Measurements from ENCODE around the gene RAB10. TPM values are rescaled to one million over a fixed set of nuclear protein-coding genes. Genes with fewer than 3 reads are reported as not detected.

Gene RAB10
- total and polyA plus RNA-seq, 2 experiments from 2014 or later, result 102 to 143 TPM

- H3K4me3 Mint-ChIP-seq, result peak overlapping the region; percentile 44
Observed at GRCh38 chr2:26067980-26068507, 34.2 kb downstream of the RAB10 start.

More at GRCh38 chr2:26067980-26068507, 34.2 kb downstream of the RAB10 start:
- Histone ChIP-seq H3F3A (replicated peaks; ENCODE audit: low read depth) (0 out of 2 replicates have a peak, but pooled peaks cover 5% of the 10 kb centered on the region), H3K4me1 (ENCODE audit: insufficient read depth) (peaks cover 25% of the 10 kb centered on the region), H3K79me2 (replicated peaks; ENCODE audit: insufficient read depth) (peaks cover 100% of the 10 kb centered on the region), H3K36me3 (ENCODE audit: insufficient read depth) (no peaks in the 10 kb centered on the region), H3K4me2 (peak overlapping the region; percentile 37), H3K27me3 (ENCODE audit: insufficient read depth) (no peaks in the 10 kb centered on the region), H2AFZ (no peak overlapping the region), H3K4me3 (no peak overlapping the region), H3K9me2 (ENCODE audit: insufficient read depth) (no peaks in the 10 kb centered on the region), H4K20me1 (replicated peaks; ENCODE audit: insufficient read depth) (peaks cover 3% of the 10 kb centered on the region), H3K27ac (ENCODE audit: low read depth) (peak overlapping the region; percentile 51; the same call in 1 of the 2 replicates)
- no peak for TF ChIP-seq POLR2AphosphoS5 (IDR thresholded peaks at IDR 0.05; ENCODE audit: low read depth)
- no peak for TF ChIP-seq CREB1 (CRISPR knock-in tag; IDR thresholded peaks at IDR 0.05; ENCODE audit: low read depth)
- TF ChIP-seq ZNF114 (CRISPR knock-in tag; IDR thresholded peaks at IDR 0.05), result no peak
- TF ChIP-seq JUNB (IDR thresholded peaks at IDR 0.05; ENCODE audit: unreplicated experiment), result no peak
- no peak for TF ChIP-seq CTCF (conservative IDR thresholded peaks at IDR 0.05; ENCODE audit: low read depth in 2 of 2)
- TF ChIP-seq EZH2phosphoT487 (IDR thresholded peaks at IDR 0.05; ENCODE audit: unreplicated experiment), result no peak
- TF ChIP-seq ETS1 (IDR thresholded peaks at IDR 0.05), result no peak
- TF ChIP-seq ZNF331 (CRISPR knock-in tag; IDR thresholded peaks at IDR 0.05; ENCODE audit: low read depth), result no peak
- TF ChIP-seq NANOG (IDR thresholded peaks at IDR 0.05; ENCODE audit: borderline replicate concordance), result no peak
- TF ChIP-seq REST (IDR thresholded peaks at IDR 0.05; ENCODE audit: unreplicated experiment), result no peak
- no peak for TF ChIP-seq EZH2 (IDR thresholded peaks at IDR 0.05; ENCODE audit: low read depth, unreplicated experiment)
- H3K36me3 Mint-ChIP-seq (ENCODE audit: low read depth), result peaks cover 11% of the 10 kb centered on the region
- H3K27me3 Mint-ChIP-seq (ENCODE audit: insufficient read depth, low read depth, poor library complexity), result peaks cover 3% of the 10 kb centered on the region
- H3K27ac Mint-ChIP-seq, result peak overlapping the region; percentile 90
- peaks cover 38% of the 10 kb centered on the region for H3K4me1 Mint-ChIP-seq
- DNase-seq (ENCODE audit: low spot score), result no peak
- no peaks in the 10 kb centered on the region for H3K9me3 Mint-ChIP-seq
- ATAC-seq, result no peak

Measured in GM23338 (cell line).